Hindlimb muscle (tissue), 1 donor: Measurements from ENCODE around the gene CRYM. TPM values are rescaled to one million over a fixed set of nuclear protein-coding genes. Genes with fewer than 3 reads are reported as not detected.
"Not testable (repeated sequence)": the region's sequence is repeated elsewhere in the genome, so short reads cannot be mapped to it uniquely, and the experiment has no call there.

Experiments
- DNase-seq: peaks from one replicate; pipeline ENCODE4 v3.0.0-alpha.2; 2013
- polyA plus RNA-seq: library from polyadenylated mRNA; unstranded; fragments of 120-200 nt; gene quantifications from one replicate; pipeline ENCODE4 v1.2.1, GENCODE V29; 2013; ENCODE audit not compliant: insufficient read length

CRYM gene
- not detected for polyA plus RNA-seq

DNA sequence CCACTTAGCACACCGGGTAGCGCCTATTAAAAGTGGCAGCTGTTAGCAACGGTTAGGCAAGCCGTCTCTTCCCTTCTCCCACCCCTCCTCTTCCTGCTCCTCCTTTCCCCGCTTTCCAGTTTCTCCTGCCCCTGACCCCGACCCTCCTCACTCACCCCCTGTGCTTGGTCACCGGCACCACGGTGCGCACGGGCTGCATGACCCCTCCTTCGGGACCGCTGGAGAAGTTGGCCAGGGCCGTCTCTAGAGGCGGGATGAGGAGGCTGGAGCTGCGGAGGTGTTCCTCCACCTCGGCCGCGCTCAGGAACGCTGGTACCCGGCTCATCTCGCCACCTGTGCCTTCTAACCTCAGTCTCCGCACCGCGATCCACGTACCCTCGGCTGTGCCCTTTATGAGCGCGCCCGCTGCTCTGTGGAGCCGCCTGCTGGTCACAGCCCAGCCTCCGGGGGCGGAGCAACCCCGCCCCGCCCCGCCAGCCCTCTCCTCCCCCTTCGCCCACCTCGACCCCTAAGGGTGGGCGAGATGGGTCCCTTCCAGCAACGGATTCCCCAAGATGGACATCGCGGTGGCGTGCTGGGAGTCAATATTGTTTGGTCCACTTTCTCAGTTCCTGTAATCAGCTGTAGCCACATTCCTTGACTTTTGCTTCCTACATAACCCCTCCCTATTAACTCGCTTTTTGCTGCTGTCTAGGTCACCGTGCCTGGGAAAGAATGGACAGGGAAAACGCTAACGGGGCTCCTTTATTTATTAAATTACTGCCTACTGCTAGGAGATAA lies at the start of gene CRYM:
Gene CRYM, minus strand, starts transcription at position 364 of the 780 bp plus-strand sequence. Its CDS starts 39 bp downstream, at position 325.
- peak; percentile 24 for DNase-seq

GRCh38 chr16:21327046-21327445 lies 49.0 kb upstream of the CRYM start:
- no peak for DNase-seq

GRCh38 chr16:21326459-21326858 lies 48.4 kb upstream of the CRYM start:
- DNase-seq: no peak

DNA sequence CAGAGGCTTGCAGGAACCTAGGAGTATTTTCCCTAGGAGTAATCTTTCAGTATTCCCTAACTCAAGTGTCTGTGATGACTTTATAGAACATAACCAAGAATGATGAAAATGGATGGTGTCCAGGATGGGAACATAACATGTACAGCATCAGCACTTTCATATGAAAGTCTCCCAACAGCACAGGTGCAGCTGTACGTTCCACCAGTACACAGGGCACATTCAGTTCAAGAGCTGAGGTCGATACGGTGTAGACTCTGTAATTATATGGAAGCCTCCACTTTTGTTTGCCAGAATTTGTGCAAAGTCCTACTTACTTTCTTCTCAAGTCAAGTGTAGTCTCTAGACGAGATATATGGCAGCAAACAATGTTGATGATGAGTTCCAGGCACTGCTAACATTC lies 46.2 kb upstream of the CRYM start:
- no peak for DNase-seq

DNA sequence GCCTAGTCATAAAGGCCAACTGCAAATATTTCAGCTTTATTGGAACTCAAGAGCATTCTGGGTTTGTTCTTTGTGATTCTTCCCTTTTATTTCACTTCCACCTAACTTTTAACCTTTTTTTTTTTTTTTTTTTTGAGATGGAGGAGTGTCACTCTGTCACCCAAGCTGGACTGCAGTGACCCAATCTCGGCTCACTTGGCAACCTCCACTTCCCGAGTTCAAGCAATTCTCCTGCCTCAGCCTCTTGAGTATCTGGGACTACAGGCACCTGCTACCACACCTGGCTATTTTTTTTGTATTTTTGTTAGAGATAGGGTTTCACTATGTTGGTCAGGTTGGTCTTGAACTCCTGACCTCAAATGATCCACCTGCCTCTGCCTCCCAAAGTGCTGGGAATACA lies 44.2 kb upstream of the CRYM start:
- DNase-seq: not testable (repeated sequence)

DNA sequence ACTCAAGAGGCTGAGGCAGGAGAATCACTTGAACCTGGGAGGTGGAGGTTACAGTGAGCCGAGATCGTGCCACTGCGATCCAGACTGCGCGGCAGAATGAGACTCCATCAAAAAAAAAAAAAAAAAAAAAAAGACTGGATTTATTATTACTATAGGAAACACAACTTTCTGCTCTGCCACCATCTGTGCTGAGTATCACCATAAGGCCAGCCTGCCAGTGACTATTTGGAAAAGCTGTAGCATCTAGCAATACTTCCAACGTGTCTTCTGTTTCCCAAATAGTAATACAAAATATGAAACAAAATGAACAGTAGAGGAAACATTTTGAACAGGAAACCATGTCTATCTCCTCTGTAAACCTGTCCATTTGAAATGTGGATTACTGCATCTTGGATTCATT lies 43.6 kb upstream of the CRYM start:
- DNase-seq: no peak

GRCh38 chr16:21314339-21314738 lies 36.2 kb upstream of the CRYM start:
- DNase-seq: no peak

- DNase-seq: not testable (repeated sequence)
These were observed 34.8 kb upstream of the CRYM start for GRCh38 chr16:21312863-21313372.

GRCh38 chr16:21312046-21312445 lies 34.0 kb upstream of the CRYM start:
- not testable (repeated sequence) for DNase-seq

- not testable (repeated sequence) for DNase-seq
These were observed 28.6 kb upstream of the CRYM start for GRCh38 chr16:21306712-21307111.

DNA sequence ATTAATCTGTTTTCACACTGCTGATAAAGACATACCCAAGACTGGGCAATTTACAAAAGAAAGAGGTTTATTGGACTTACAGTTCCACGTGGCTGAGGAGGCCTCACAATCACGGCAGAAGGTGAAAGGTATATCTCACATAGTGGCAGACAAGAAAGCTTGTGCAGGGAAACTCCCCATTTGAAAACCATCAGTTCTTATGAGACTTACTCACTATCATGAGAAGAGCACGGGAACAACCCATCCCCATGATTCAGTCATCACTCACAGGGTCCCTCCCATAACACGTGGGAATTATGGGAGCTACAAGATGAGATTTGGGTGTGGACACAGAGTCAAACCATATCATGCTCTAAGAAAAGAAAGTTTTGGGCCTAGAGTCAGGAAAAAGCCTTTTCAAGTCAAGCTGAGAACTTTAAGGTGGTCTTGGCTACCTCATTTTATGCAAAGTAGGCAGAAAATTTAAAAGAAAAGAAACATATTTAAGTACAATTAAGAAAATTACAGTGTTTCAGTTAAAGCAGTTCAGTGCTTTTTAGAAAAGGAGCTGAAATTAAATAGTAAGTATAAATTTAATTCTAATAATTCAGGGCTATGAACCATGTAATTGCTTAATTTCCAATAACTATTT lies 24.9 kb upstream of the CRYM start:
- DNase-seq: no peak

GRCh38 chr16:21302454-21302853 lies 24.4 kb upstream of the CRYM start:
- no peak for DNase-seq

GRCh38 chr16:21301895-21302291 lies 23.8 kb upstream of the CRYM start:
- no peak for DNase-seq

DNA sequence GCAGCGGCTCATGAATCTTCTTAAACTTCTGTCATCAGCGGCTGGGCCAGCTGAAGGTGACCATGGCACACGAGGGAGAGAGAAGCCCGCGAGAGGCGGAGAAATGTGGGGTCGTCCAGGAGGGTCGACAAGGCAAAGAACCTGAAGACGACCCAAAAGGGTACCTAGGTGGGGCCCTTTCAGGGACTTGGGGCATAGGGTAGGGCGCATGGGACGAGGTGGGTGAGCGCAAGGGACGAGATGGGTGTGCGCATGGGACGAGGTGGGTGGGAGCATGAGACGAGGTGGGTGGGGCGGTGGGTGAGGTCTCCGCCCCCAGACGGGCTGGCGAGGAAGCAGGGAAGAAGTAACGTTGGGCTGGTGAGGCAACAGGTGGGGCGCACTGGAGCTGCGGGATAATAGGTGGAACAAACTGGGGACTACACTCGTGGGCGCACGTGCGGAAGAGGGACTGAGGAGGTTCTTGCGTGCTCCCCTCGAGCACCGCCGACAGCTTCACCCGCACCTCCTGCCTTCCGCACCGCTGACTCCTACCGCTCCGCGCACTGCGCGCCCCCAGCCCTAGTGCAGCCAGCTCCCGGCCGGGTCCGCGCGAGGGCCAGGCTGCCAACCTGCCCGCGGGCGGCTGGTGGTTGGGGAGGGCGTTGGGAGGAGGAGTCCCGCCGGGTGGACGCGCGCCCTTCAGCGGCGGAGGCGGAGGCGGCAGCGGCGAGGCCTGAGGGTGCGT lies 23.2 kb upstream of the CRYM start:
- peak; percentile 38 for DNase-seq

DNA sequence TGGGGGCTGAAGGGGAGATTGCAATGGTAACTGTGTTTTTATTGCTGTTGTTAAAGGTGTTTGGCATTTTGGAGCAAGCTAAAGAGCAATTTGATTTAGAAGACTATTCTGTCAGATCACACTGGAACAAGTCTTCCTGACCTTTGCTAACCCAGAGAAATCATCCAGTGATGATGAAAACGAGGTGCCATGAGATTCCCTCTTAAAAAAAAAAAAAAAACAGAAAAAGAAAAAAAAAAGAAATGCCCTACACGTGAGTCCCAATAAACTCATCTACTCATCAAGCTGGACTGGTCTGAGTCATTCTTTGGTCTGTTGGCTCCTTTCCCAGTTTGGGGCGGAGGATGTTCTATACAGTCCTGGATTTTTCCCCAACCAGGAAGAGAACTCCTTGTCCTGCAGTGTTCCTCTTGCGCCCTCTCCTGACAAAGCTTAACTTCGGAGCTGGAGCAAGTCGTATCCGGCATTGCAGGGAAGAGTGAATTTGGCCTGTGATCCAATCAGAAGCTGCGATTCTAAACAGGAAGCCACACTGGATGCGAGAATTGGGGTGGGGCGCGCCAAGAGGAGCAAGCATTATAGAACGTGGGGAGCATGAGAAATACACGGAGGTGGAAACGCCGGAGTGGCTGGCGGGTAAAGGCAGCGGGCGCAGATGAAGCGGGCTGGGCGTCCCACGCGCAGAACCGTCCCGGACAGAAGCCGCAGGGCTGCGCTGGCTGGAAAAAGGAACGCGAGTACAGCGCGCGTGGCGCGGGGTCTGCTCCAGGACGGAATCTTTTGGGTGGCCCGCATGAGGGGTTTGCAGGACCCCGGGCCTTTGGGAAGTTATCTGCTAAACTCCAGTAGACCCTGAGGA lies 22.4 kb upstream of the CRYM start:
- DNase-seq: peak; percentile 97

DNA sequence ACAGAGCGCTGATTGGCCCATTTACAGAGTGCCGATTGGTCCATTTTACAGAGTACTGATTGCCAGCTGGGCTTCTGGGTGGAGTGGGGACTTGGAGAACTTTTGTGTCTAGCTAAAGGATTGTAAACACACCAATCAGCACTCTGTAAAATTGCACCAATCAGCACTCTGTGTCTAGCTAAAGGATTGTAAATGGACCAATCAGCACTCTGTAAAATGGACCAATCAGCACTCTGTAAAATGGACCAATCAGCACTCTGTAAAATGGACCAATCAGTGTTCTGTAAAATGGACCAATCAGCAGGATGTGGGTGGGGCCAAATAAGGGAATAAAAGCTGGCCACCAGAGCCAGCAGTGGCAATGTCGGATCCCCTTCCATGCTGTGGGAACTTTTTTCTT lies 11.7 kb upstream of the CRYM start:
- DNase-seq: not testable (repeated sequence)

- no peak for DNase-seq
These were observed 7.2 kb upstream of the CRYM start for GRCh38 chr16:21285314-21285713.

DNA sequence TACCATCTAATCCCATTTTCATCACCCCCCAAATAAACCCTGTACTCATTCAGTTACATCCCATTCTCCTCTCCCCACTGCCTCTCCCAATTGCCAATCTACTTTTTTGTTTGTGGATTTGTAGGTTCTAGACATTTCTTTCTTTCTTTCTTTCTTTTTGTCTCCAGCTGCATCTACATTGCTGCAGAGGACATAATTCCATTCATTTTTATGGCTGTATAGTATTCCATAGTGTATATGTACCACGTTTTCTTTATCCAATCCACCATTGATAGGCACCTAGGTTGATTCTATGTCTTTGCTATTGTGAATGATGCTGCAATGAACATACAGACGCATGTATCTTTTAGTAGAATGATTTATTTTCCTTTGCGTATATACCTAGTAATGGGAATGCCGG lies 6.3 kb upstream of the CRYM start:
- no peak for DNase-seq

DNA sequence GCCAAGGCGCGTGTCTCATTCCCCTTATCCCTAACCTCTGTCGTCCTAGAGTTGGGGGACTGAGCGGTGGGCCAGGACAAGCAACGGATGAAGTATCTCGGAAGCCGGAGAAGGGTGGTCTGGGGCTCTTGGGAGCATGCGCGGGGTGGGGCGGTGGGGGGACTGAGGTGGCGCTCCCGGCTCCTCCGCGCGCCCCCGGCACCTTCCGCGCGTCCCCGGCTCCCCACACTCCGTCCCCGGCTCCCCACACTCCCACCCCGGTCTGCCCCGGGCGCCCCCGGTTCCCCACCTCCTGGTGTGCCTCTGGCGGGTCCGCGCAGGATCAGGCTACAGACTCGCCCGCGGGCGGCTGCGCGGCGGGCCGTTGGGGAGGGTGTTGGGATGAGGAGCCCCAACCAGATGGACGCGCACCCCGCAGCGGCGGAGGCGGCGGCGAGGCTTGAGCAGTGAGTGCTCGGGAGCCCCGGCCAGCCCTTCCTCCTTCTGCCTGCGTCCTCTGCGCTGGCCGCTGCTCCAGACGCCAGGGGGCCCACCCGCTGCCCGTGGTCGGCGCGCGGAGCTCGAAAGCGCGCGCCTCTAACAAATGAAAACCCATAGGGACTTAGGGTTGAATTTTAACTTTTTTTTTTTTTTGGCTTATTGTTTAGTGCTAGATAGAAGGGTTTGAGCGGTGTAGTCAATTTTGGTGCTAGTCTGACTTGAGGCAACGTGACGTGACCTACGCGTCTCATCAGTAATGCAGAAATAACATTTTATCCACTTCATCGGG lies 5.6 kb upstream of the CRYM start:
- DNase-seq: peak; percentile 29

- DNase-seq: no peak
These were observed 3.8 kb upstream of the CRYM start for GRCh38 chr16:21281698-21282389.

GRCh38 chr16:21279501-21279900 lies 1.4 kb upstream of the CRYM start:
- no peak for DNase-seq
